Endothelial cell of umbilical vein (primary cell): ENCODE measurements around the gene EML6. TPM values are rescaled to one million over a fixed set of nuclear protein-coding genes. Genes with fewer than 3 reads are reported as not detected.

Experiments used
- BruUV-seq: library from RNA; stranded (reverse); fragments of 400-500 nt; replicated peaks from 2 replicates; lab custom pipeline; 2021; lab: Mats Ljungman, UMichigan
- CTCF ChIA-PET: fragments of 300-600, 350-600 bp; sonication (Branson Sonifier 250); formaldehyde crosslinking; loops from one replicate; lab custom pipeline; 2021; ENCODE audit warnings: antibody characterized with exemption, inconsistent platforms; lab: Charles Lee
- POLR2A ChIA-PET: fragments of 300-600, 350-600 bp; sonication (Branson Sonifier 250); formaldehyde crosslinking; loops from one replicate; lab custom pipeline; 2021; ENCODE audit warnings: antibody characterized with exemption, inconsistent platforms; lab: Charles Lee
- DNase-seq: peaks from one replicate; pipeline ENCODE4 v3.0.0-alpha.2; 2011; ENCODE audit warnings: low read depth, low spot score
- FAIRE-seq: peaks from 2 replicates; lab custom pipeline; 2011; peaks lifted over from hg19 to GRCh38; lab: Jason Lieb, UNC
- H2AFZ ChIP-seq: 2 replicates; pipeline ENCODE4 v1.6.0; 2012; ENCODE audit warnings: low read depth, low read length, control low read depth, inconsistent platforms
- H3K27ac ChIP-seq: 2 replicates; pipeline ENCODE4 v1.5.1; 2011; ENCODE audit warnings: low read depth, mild to moderate bottlenecking, control low read depth, low read length, moderate library complexity; ENCODE audit not compliant: insufficient read depth
- H3K27me3 ChIP-seq, 2 experiments: 2 replicates each; pipeline versions ENCODE4 v1.6.0 to v1.6.1; 2011; ENCODE audit warnings: low read length in 2 of 2, mixed read lengths in 1 of 2; ENCODE audit not compliant: control insufficient read depth in 2 of 2, insufficient read depth in 2 of 2
- H3K36me3 ChIP-seq, 2 experiments: 2 replicates in 1 of 2; 3 replicates in 1 of 2; pipeline ENCODE4 v1.5.1; 2011; ENCODE audit warnings: low read length in 2 of 2, mild to moderate bottlenecking in 1 of 2, moderate library complexity in 1 of 2; ENCODE audit not compliant: control insufficient read depth in 2 of 2, insufficient read depth in 2 of 2; ENCODE audit errors: extremely low read depth in 1 of 2
- H3K4me1 ChIP-seq: 3 replicates; pipeline ENCODE4 v1.5.1; 2011; ENCODE audit warnings: mild to moderate bottlenecking, low read length; ENCODE audit not compliant: control insufficient read depth, insufficient read depth; ENCODE audit errors: extremely low read depth
- H3K4me2 ChIP-seq: 2 replicates; pipeline ENCODE4 v1.6.1; 2011; ENCODE audit warnings: low read length, control low read depth, mixed read lengths; ENCODE audit not compliant: insufficient read depth
- H3K4me3 ChIP-seq, 3 experiments: fragments of 200-600 bp in 1 of 3; sonication (generic), shearing (Covaris generic) in 1 of 3; replicated peaks in 1 of 3; 2 replicates each; pipeline ENCODE4 v1.5.1; 2011 to 2016; ENCODE audit warnings: control low read depth in 3 of 3, low read length in 3 of 3, mild to moderate bottlenecking in 2 of 3, inconsistent platforms in 1 of 3, low read depth in 1 of 3, moderate library complexity in 1 of 3; ENCODE audit not compliant: insufficient read depth in 1 of 3
- H3K79me2 ChIP-seq: 2 replicates; pipeline ENCODE4 v1.6.0; 2012; ENCODE audit warnings: low read length, inconsistent platforms; ENCODE audit not compliant: control insufficient read depth, insufficient read depth
- H3K9ac ChIP-seq: replicated peaks from 2 replicates; pipeline ENCODE3; 2011; ENCODE audit warnings: low read length, control low read depth; ENCODE audit not compliant: insufficient read depth; ENCODE audit errors: extremely low read depth
- H3K9me1 ChIP-seq: replicated peaks from 3 replicates; pipeline ENCODE4 v1.6.0; 2011; ENCODE audit warnings: mild to moderate bottlenecking, low read length; ENCODE audit not compliant: control insufficient read depth, insufficient read depth; ENCODE audit errors: extremely low read depth
- H3K9me3 ChIP-seq: replicated peaks from 2 replicates; pipeline ENCODE4 v1.5.1; 2012; ENCODE audit warnings: low read length, inconsistent platforms; ENCODE audit not compliant: control insufficient read depth, insufficient read depth
- H4K20me1 ChIP-seq: replicated peaks from 2 replicates; pipeline ENCODE3; 2011; ENCODE audit warnings: mild to moderate bottlenecking, low read length; ENCODE audit not compliant: control insufficient read depth, insufficient read depth; ENCODE audit errors: extremely low read depth
- EZH2 ChIP-seq: IDR thresholded peaks from 2 replicates; pipeline ENCODE4 v1.6.1; 2012; ENCODE audit warnings: borderline replicate concordance, low read depth, mild to moderate bottlenecking, moderate library complexity, low read length, inconsistent platforms; ENCODE audit not compliant: severe bottlenecking
- GATA2 ChIP-seq: IDR thresholded peaks from 2 replicates; pipeline ENCODE4 v1.7.0; 2011; ENCODE audit warnings: low read depth, mild to moderate bottlenecking, moderate library complexity, mixed read lengths, low read length; ENCODE audit not compliant: insufficient read length, insufficient read depth
- JUN ChIP-seq: IDR thresholded peaks from 2 replicates; pipeline ENCODE4 v1.6.1; 2011; ENCODE audit warnings: borderline replicate concordance, low read depth; ENCODE audit not compliant: insufficient read length, insufficient read depth
- MYC ChIP-seq: IDR thresholded peaks from one replicate; pipeline ENCODE4 v1.6.1; 2011; ENCODE audit warnings: mild to moderate bottlenecking, low read depth, low read length
- POLR2A ChIP-seq: IDR thresholded peaks from 2 replicates; pipeline ENCODE4 v1.6.1; 2012; ENCODE audit warnings: low read depth, mild to moderate bottlenecking, control low read depth, low read length
- POLR2AphosphoS5 ChIP-seq: IDR thresholded peaks from 2 replicates; pipeline ENCODE4 v1.6.1; 2012; ENCODE audit warnings: low read depth, mild to moderate bottlenecking, control low read depth, low read length, moderate library complexity; ENCODE audit not compliant: insufficient read depth
- dilution Hi-C: fragments of 300-500 bp; cut with MboI; formaldehyde crosslinking; loops from one replicate; pipeline ENCODE4 v1.15.0; 2019; ENCODE audit warnings: low sequenced_read_pairs; ENCODE audit not compliant: extremely low pct_ligation_motif_present
- intact Hi-C: fragments of 100-400 bp; cut with micrococcal nuclease; formaldehyde crosslinking; loops from one replicate; pipeline ENCODE4 v1.10.0; 2022
- polyA plus RNA-seq, 4 experiments: library from polyadenylated mRNA; depleted of rRNA in 3 of 4; stranded (reverse) in 3 of 4; unstranded in 1 of 4; fragments of >200 nt; gene quantifications; 2 replicates each; pipeline versions ENCODE4 v1.2.1 to v1.2.3, GENCODE V29; 2011 to 2012; ENCODE audit warnings: missing spikeins in 1 of 4
- total RNA-seq: library from RNA; stranded (reverse); gene quantifications from 2 replicates; pipeline ENCODE4 v1.2.3, GENCODE V29; 2021
- TF ChIP-seq, protein P1 (sequence below), 2 donors: IDR thresholded peaks; 1 replicate in 1 of 2; 2 replicates in 1 of 2; pipeline ENCODE4 v1.5.1; 2011; ENCODE audit warnings: low read length in 2 of 2, mild to moderate bottlenecking in 2 of 2, moderate library complexity in 2 of 2, control low read depth in 1 of 2, inconsistent platforms in 1 of 2, low read depth in 1 of 2; ENCODE audit not compliant: insufficient read depth in 1 of 2; ENCODE audit errors: extremely low read depth in 1 of 2
- TF ChIP-seq, protein P2 (sequence below): IDR thresholded peaks from 2 replicates; pipeline ENCODE4 v1.6.1; 2011; ENCODE audit not compliant: insufficient read depth, insufficient read length

The EML6 gene
- total and polyA plus RNA-seq, 2 donors (not counting 3 experiments of a cell fraction or from before 2014, with no cell fraction given), result 0.79 to 2.1 TPM

GRCh38 chr2:54966837-54967236, 243.4 kb downstream of the EML6 start:
- Histone ChIP-seq H2AFZ (no peak overlapping the region), H3K4me2 (no peak overlapping the region), H3K36me3 (peaks cover 3 to 19% of the 10 kb centered on the region in 2 experiments), H3K27ac (no peak overlapping the region), H3K9ac (no peak overlapping the region), H3K4me3 (no peak overlapping the region), H3K4me1 (peaks cover 16% of the 10 kb centered on the region), H4K20me1 (peaks cover 3% of the 10 kb centered on the region), H3K79me2 (peaks cover 16% of the 10 kb centered on the region), H3K9me1 (no peaks in the 10 kb centered on the region), H3K9me3 (no peaks in the 10 kb centered on the region), H3K27me3 (no peaks in the 10 kb centered on the region)
- BruUV-seq, result no TSS peak
- intact Hi-C loops (loop anchor here (2.0 kb wide), 1 partner anchor 202 kb away; no protein-coding TSS in a partner anchor), dilution Hi-C loops (no loop called here)
- FAIRE-seq (no peak), DNase-seq (no peak)
- POLR2A ChIA-PET, result no interaction called here
- no peak for TF ChIP-seq POLR2AphosphoS5
- TF ChIP-seq GATA2, result no peak
- peak; percentile 17 for TF ChIP-seq POLR2A
- TF ChIP-seq, protein P1, sequence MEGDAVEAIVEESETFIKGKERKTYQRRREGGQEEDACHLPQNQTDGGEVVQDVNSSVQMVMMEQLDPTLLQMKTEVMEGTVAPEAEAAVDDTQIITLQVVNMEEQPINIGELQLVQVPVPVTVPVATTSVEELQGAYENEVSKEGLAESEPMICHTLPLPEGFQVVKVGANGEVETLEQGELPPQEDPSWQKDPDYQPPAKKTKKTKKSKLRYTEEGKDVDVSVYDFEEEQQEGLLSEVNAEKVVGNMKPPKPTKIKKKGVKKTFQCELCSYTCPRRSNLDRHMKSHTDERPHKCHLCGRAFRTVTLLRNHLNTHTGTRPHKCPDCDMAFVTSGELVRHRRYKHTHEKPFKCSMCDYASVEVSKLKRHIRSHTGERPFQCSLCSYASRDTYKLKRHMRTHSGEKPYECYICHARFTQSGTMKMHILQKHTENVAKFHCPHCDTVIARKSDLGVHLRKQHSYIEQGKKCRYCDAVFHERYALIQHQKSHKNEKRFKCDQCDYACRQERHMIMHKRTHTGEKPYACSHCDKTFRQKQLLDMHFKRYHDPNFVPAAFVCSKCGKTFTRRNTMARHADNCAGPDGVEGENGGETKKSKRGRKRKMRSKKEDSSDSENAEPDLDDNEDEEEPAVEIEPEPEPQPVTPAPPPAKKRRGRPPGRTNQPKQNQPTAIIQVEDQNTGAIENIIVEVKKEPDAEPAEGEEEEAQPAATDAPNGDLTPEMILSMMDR (IDR thresholded peaks at IDR 0.05; ENCODE audit: extremely low read depth in 1 of 2, insufficient read depth in 1 of 2, low read depth in 1 of 2, low read length in 2 of 2), result no peak
- no peak for TF ChIP-seq MYC
- TF ChIP-seq EZH2, result no peak
- CTCF ChIA-PET, result interaction anchor here (0.6 to 3.1 kb wide), 4 partner anchors 12 to 209 kb away, joined by 3 to 14 read pairs (median 4); no protein-coding TSS in a partner anchor

DNA sequence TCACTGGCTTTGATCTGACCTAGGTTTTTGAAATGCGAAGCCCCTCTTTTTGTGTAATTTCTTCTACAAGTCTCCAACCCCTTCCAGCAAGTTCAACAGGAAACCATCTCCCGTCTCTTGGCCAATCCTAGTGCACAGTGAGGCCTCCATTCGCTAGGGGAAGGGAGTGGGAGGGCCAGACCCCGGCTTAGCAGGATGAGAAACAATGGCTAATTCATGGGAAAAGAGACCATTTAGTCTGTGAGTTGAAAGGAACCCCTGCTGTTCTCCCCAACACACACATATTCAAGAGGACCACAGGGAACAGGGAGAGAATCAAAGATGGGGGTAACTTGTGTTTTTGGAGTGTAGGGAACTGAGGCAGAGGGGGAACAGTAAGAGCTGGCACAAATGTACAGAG, 243.8 kb downstream of the EML6 start:
- no peak for FAIRE-seq
- no peaks in the 10 kb centered on the region for H3K9me3 ChIP-seq
- POLR2A ChIA-PET, result no interaction called here
- H3K27ac ChIP-seq, result no peak overlapping the region
- no peak overlapping the region for H3K4me3 ChIP-seq
- intact Hi-C loops (loop anchor here (2.0 kb wide), 1 partner anchor 202 kb away; no protein-coding TSS in a partner anchor), dilution Hi-C loops (no loop called here)
- H3K9me1 ChIP-seq, result no peaks in the 10 kb centered on the region
- peaks cover 21% of the 10 kb centered on the region for H3K79me2 ChIP-seq
- no peak overlapping the region for H2AFZ ChIP-seq
- peaks cover 3 to 24% of the 10 kb centered on the region in 2 experiments for H3K36me3 ChIP-seq
- H3K4me2 ChIP-seq, result no peak overlapping the region
- no peak overlapping the region for H3K9ac ChIP-seq
- no TSS peak for BruUV-seq
- H3K27me3 ChIP-seq, result no peaks in the 10 kb centered on the region
- peaks cover 6% of the 10 kb centered on the region for H4K20me1 ChIP-seq
- peaks cover 16% of the 10 kb centered on the region for H3K4me1 ChIP-seq
- CTCF ChIA-PET, result no interaction called here
- no peak for DNase-seq
- TF ChIP-seq GATA2, result no peak
- no peak for TF ChIP-seq JUN
- TF ChIP-seq, protein P1 (IDR thresholded peaks at IDR 0.05; ENCODE audit: extremely low read depth in 1 of 2, insufficient read depth in 1 of 2, low read depth in 1 of 2, low read length in 2 of 2), result no peak
- TF ChIP-seq, protein P2, sequence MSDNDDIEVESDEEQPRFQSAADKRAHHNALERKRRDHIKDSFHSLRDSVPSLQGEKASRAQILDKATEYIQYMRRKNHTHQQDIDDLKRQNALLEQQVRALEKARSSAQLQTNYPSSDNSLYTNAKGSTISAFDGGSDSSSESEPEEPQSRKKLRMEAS, result no peak
- TF ChIP-seq EZH2, result no peak
